Measurements from ENCODE around the gene ARFGEF2. TPM values are rescaled to one million over a fixed set of nuclear protein-coding genes. Genes with fewer than 3 reads are reported as not detected.

Gene ARFGEF2
- total and polyA plus RNA-seq, 10 of the 15 experiments (the other 5 are each of a cell fraction or from before 2014, with no cell fraction given), result 5.2 to 24.1 (median 17.7) TPM

- Histone ChIP-seq H3K36me3 (ENCODE audit: control insufficient read depth in 2 of 2, insufficient read depth in 2 of 2, low read length in 1 of 2) (peaks cover 11 to 50% of the 10 kb centered on the region in 2 experiments), H3K27me3 (replicated peaks in 1 of 2; ENCODE audit: control insufficient read depth in 2 of 2, insufficient read depth in 2 of 2, low read length in 1 of 2) (no peaks in the 10 kb centered on the region), H3K27ac (ENCODE audit: control insufficient read depth, insufficient read depth) (no peak overlapping the region), H3K79me2 (ENCODE audit: control insufficient read depth, insufficient read depth, low read length) (no peaks in the 10 kb centered on the region), H3K4me1 (ENCODE audit: control insufficient read depth, insufficient read depth, low read length) (no peaks in the 10 kb centered on the region), H3K4me2 (ENCODE audit: control insufficient read depth, insufficient read depth) (no peak overlapping the region), H3K9me3 (replicated peaks; ENCODE audit: control insufficient read depth, insufficient read depth, low read length) (no peaks in the 10 kb centered on the region), H3K4me3 (no peak overlapping the region), H3K9ac (ENCODE audit: control insufficient read depth, insufficient read depth, low read length) (no peak overlapping the region), H4K20me1 (ENCODE audit: control insufficient read depth, insufficient read depth) (0 out of 2 replicates have a peak, but pooled peaks cover 2% of the 10 kb centered on the region), H2AFZ (ENCODE audit: control insufficient read depth, low read depth, low read length) (no peak overlapping the region)
- ChIA-PET RAD21 (ENCODE audit: unreplicated experiment) (no interaction called here), POLR2A (no interaction called here), SMC1A (ENCODE audit: uncharacterized antibody, unreplicated experiment) (interaction anchor here (1.0 to 1.6 kb wide), 5 partner anchors 11 to 59 kb away, joined by 3 to 5 read pairs (median 4); no protein-coding TSS in a partner anchor), CTCF (interaction anchor here (1.3 kb wide), 1 partner anchor 11 kb away, joined by 4 read pairs; no protein-coding TSS in a partner anchor)
- no peak for ATAC-seq
- TF ChIP-seq MLLT1 (IDR thresholded peaks at IDR 0.05) (no peak), YY1 (IDR thresholded peaks at IDR 0.05; ENCODE audit: low read depth, low read length) (no peak), TBL1XR1 (IDR thresholded peaks at IDR 0.05; ENCODE audit: low read depth, low read length) (no peak), SRF (IDR thresholded peaks at IDR 0.05; ENCODE audit: low read depth in 2 of 2, low read length in 2 of 2) (no peak), MYB (IDR thresholded peaks at IDR 0.05; ENCODE audit: borderline replicate concordance, low read depth, low read length) (no peak), NR2F1 (conservative IDR thresholded peaks at IDR 0.05) (no peak), ZNF217 (IDR thresholded peaks at IDR 0.05) (no peak), GABPA (IDR thresholded peaks at IDR 0.05; ENCODE audit: low read depth) (no peak)
- TF ChIP-seq, protein P1, sequence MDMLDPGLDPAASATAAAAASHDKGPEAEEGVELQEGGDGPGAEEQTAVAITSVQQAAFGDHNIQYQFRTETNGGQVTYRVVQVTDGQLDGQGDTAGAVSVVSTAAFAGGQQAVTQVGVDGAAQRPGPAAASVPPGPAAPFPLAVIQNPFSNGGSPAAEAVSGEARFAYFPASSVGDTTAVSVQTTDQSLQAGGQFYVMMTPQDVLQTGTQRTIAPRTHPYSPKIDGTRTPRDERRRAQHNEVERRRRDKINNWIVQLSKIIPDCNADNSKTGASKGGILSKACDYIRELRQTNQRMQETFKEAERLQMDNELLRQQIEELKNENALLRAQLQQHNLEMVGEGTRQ (IDR thresholded peaks at IDR 0.05; ENCODE audit: borderline replicate concordance, low read depth, low read length), result no peak
- in situ Hi-C loops (cut with MboI), result no loop called here
- 97% methylated on average over 2 of the region's 2 CpGs for WGBS (ENCODE audit: insufficient coverage, insufficient replicate concordance, low lambda C conversion rate, missing lambda C conversion rate)
- no peak for FAIRE-seq
- no peak for DNase-seq (ENCODE audit: low read depth, low spot score)
- no TSS peak for BruUV-seq (replicated peaks)
- intact Hi-C loops (cut with micrococcal nuclease; ENCODE audit: unreplicated experiment), result no loop called here
Measured at GRCh38 chr20:49074521-49074920, 153.0 kb downstream of the ARFGEF2 start.
